Ascending aorta (tissue), 2 donors: ENCODE results near the gene AUH. TPM values are rescaled to one million over a fixed set of nuclear protein-coding genes. Genes with fewer than 3 reads are reported as not detected.
"Not testable (repeated sequence)": the region's sequence is repeated elsewhere in the genome, so short reads cannot be mapped to it uniquely, and the experiment has no call there.

ENCODE experiments used
- DNase-seq, 2 donors: peaks; one replicate each; pipeline ENCODE4 v3.0.0-alpha.2; 2019; ENCODE audit warnings: low spot score in 2 of 2
- H3K27ac ChIP-seq, 2 donors: fragments of 200-600 bp; sonication (generic); one replicate each; pipeline ENCODE4 v1.5.1; 2016 to 2017; ENCODE audit warnings: mild to moderate bottlenecking in 1 of 2
- H3K27me3 ChIP-seq: fragments of 200-600 bp; sonication (generic); one replicate; pipeline ENCODE4 v1.5.1; 2017
- H3K36me3 ChIP-seq, 2 donors: fragments of 200-600 bp; sonication (generic); one replicate each; pipeline ENCODE4 v1.5.1; 2016
- H3K4me1 ChIP-seq, 2 donors: fragments of 200-600 bp; sonication (generic); one replicate each; pipeline ENCODE4 v1.5.1; 2016 to 2017; ENCODE audit warnings: mild to moderate bottlenecking in 1 of 2
- H3K4me3 ChIP-seq, 2 donors: fragments of 200-600 bp; sonication (generic); one replicate each; pipeline ENCODE4 v1.5.1; 2016 to 2017; ENCODE audit warnings: mild to moderate bottlenecking in 1 of 2
- H3K9me3 ChIP-seq, 2 donors: fragments of 200-600 bp; sonication (generic); one replicate each; pipeline ENCODE4 v1.5.1; 2016
- intact Hi-C: fragments of 100-400 bp; cut with DNase I; formaldehyde crosslinking; loops from one replicate; pipeline ENCODE4 v1.15.1; 2023
- total RNA-seq: library from RNA; depleted of rRNA; stranded (reverse); fragments of >200 nt; gene quantifications from one replicate; pipeline ENCODE4 v1.1.0, GENCODE V29; 2016
- TF ChIP-seq, protein P1 (sequence below), 3 experiments: fragments of 200-600 bp in 2 of 3; fragments of 450-650 bp in 1 of 3; sonication (generic) in 2 of 3; IDR thresholded peaks; one replicate each; pipeline ENCODE4 v1.5.1; 2016 to 2019; ENCODE audit warnings: antibody characterized with exemption in 3 of 3, mild to moderate bottlenecking in 1 of 3, moderate library complexity in 1 of 3

The AUH gene
- total RNA-seq, 1 donor from 2014 or later = 46.2 TPM

- TF ChIP-seq, protein P1, sequence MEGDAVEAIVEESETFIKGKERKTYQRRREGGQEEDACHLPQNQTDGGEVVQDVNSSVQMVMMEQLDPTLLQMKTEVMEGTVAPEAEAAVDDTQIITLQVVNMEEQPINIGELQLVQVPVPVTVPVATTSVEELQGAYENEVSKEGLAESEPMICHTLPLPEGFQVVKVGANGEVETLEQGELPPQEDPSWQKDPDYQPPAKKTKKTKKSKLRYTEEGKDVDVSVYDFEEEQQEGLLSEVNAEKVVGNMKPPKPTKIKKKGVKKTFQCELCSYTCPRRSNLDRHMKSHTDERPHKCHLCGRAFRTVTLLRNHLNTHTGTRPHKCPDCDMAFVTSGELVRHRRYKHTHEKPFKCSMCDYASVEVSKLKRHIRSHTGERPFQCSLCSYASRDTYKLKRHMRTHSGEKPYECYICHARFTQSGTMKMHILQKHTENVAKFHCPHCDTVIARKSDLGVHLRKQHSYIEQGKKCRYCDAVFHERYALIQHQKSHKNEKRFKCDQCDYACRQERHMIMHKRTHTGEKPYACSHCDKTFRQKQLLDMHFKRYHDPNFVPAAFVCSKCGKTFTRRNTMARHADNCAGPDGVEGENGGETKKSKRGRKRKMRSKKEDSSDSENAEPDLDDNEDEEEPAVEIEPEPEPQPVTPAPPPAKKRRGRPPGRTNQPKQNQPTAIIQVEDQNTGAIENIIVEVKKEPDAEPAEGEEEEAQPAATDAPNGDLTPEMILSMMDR (IDR thresholded peaks at IDR 0.05) = no peak
- H3K4me3 ChIP-seq = no peak overlapping the region
Observed at GRCh38 chr9:91376239-91376638, 14.5 kb upstream of the AUH start.

GRCh38 chr9:91374939-91375338, 13.2 kb upstream of the AUH start:
- no peaks in the 10 kb centered on the region for H3K4me1 ChIP-seq
- intact Hi-C loops = no loop called here
- DNase-seq = no peak
- no peaks in the 10 kb centered on the region for H3K9me3 ChIP-seq
- no peak overlapping the region for H3K27ac ChIP-seq
- TF ChIP-seq, protein P1 (IDR thresholded peaks at IDR 0.05) = no peak
- no peak overlapping the region for H3K4me3 ChIP-seq
- H3K27me3 ChIP-seq = no peaks in the 10 kb centered on the region
- H3K36me3 ChIP-seq = no peaks in the 10 kb centered on the region

More at GRCh38 chr9:91376239-91376638, 14.5 kb upstream of the AUH start:
- H3K9me3 ChIP-seq = no peaks in the 10 kb centered on the region
- no peaks in the 10 kb centered on the region for H3K36me3 ChIP-seq
- no peak overlapping the region for H3K27ac ChIP-seq
- no peak for DNase-seq
- H3K4me1 ChIP-seq = no peaks in the 10 kb centered on the region
- no peaks in the 10 kb centered on the region for H3K27me3 ChIP-seq
- intact Hi-C loops = no loop called here

DNA sequence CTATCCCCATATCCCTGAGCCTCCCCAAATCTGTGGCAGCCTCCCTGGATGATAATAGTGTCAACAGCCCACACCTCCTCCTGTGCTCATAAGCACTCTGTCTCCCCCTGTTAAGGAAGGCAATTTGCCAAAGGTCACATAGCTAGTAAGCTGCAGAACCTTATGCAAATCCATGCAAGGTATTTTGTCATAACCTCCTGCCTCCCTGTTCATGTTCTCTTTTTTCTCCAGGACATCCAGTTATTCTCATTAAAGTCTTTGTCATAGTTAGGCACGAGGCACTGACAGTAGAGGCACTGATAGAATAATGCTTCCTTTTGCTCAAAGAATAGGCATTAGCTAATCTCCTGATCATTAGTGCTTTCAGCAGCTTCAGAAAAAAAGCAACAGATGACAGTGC, 10.2 kb upstream of the AUH start:
- Histone ChIP-seq H3K4me3 (no peak overlapping the region), H3K36me3 (no peaks in the 10 kb centered on the region), H3K9me3 (no peaks in the 10 kb centered on the region), H3K27ac (no peak overlapping the region), H3K4me1 (no peaks in the 10 kb centered on the region), H3K27me3 (no peaks in the 10 kb centered on the region)
- DNase-seq = no peak
- intact Hi-C loops = no loop called here
- TF ChIP-seq, protein P1 (IDR thresholded peaks at IDR 0.05) = no peak

DNA sequence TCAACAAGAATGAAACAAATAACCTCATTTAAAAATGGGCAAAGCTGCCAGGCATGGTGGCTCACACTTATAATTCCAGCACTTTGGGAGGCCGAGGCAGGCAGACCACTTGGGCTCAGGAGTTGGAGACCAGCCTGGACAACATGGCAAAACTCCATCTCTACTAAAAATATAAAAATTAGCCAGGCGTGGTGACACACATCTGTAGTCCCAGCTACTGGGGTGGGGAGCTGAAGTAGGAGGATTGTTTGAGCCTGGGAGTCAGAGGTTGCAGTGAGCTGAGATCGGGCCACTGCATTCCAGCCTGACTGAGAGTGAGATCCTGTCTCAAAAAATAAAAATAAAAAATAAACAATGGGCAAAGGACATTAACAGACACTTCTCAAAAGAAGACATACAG, 8.3 kb upstream of the AUH start:
- intact Hi-C loops, H3K9me3 ChIP-seq, H3K4me3 ChIP-seq, H3K4me1 ChIP-seq, DNase-seq, H3K27me3 ChIP-seq, H3K36me3 ChIP-seq, H3K27ac ChIP-seq: not testable (repeated sequence)

DNA sequence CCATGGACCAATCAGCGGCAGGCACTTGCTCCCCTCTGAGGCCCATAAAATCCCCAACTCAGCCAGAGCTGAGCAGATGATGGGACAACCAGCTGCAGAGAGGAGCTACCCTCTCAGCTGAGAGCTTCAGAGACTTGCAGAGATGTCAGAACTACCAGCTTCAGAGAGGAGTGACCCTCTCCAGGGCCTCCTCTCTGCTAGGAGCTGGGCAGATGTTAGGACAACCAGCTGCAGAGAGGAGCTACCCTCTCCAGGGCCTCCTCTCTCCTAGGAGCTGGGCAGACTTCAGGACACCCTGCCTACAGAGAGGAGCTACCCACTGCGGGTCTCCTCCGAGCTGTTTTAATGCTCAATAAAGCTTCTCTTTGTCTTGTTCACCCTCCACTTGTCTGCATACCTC, 3.0 kb upstream of the AUH start:
- Histone ChIP-seq H3K36me3 (no peaks in the 10 kb centered on the region), H3K4me3 (no peak overlapping the region), H3K27ac (no peak overlapping the region), H3K4me1 (peaks cover 0 to 7% of the 10 kb centered on the region in 2 donors), H3K9me3 (no peaks in the 10 kb centered on the region), H3K27me3 (no peaks in the 10 kb centered on the region)
- no peak for DNase-seq
- intact Hi-C loops = loop anchor here (5.0 kb wide), 4 partner anchors 62 to 1757 kb away; partner anchors contain the start of gene GADD45G
- TF ChIP-seq, protein P1 (IDR thresholded peaks at IDR 0.05) = no peak

DNA sequence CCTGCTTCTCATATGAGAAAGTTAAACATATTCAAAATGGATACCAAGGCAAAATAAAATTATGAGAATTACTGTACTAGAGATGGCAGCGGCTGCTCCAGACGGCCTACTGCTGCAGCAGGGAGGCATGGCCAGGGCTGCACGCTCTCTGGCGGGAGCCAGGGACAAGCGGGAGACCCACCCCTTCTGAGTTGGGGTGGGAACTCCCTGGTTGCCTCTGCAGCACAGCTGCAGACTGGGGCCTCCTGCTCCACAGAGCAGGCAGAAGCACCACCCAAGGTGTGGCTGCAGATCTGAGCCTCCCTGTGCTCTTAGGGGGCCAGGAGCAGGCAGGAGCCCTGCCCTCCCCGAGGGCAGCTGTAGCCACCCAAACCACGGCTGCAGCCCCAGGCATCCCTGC, 2.3 kb upstream of the AUH start:
- H3K4me1 ChIP-seq = peaks cover 0 to 7% of the 10 kb centered on the region in 2 donors
- no peaks in the 10 kb centered on the region for H3K9me3 ChIP-seq
- H3K4me3 ChIP-seq = no peak overlapping the region
- TF ChIP-seq, protein P1 (IDR thresholded peaks at IDR 0.05) = no peak
- no peak overlapping the region for H3K27ac ChIP-seq
- intact Hi-C loops = loop anchor here (5.0 kb wide), 4 partner anchors 62 to 1757 kb away; partner anchors contain the start of gene GADD45G
- DNase-seq = no peak
- no peaks in the 10 kb centered on the region for H3K27me3 ChIP-seq
- H3K36me3 ChIP-seq = no peaks in the 10 kb centered on the region
